ENCODE measurements around the gene STK38.

DNA sequence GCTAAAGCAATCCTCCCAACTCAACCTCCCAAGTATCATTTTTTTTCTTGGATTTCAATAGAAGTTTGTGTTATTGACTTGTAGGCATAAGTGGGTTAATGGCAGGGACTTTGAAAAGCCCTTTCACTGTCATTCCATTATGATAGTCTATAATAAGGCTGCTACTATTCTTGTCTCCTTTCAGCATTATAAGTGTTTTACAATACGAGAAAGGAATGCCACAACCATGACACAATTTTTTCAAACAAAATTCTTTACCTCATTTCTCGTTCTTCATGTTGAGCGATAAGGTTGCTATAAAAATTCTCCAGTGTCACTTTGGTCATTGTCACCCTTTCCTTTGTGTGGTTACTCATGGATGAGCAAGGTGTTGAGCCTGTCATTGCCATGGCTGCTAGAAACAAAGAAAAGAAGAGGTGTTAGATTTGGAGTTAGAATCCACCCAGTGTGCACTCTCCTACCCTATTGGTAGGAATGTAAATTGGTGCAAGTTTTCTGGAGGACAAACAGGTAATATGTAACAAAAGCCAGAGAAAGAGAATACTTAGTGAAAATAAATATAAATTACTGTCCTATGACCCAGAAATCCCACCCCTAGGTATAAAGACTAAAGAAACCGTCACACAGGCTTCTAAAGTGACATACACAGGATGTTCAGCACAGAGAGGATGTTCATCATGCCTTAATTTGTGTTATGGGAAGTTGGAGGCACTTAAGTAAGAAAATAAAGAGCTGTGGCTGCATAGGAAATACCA, 7.3 kb downstream of the STK38 start:
- TF ChIP-seq, protein P1, sequence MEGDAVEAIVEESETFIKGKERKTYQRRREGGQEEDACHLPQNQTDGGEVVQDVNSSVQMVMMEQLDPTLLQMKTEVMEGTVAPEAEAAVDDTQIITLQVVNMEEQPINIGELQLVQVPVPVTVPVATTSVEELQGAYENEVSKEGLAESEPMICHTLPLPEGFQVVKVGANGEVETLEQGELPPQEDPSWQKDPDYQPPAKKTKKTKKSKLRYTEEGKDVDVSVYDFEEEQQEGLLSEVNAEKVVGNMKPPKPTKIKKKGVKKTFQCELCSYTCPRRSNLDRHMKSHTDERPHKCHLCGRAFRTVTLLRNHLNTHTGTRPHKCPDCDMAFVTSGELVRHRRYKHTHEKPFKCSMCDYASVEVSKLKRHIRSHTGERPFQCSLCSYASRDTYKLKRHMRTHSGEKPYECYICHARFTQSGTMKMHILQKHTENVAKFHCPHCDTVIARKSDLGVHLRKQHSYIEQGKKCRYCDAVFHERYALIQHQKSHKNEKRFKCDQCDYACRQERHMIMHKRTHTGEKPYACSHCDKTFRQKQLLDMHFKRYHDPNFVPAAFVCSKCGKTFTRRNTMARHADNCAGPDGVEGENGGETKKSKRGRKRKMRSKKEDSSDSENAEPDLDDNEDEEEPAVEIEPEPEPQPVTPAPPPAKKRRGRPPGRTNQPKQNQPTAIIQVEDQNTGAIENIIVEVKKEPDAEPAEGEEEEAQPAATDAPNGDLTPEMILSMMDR (IDR thresholded peaks at IDR 0.05), result no peak
- no peak for TF ChIP-seq POLR2AphosphoS5 (IDR thresholded peaks at IDR 0.05)
- TF ChIP-seq POLR2A (IDR thresholded peaks at IDR 0.05), result no peak
- no peak for TF ChIP-seq EP300 (IDR thresholded peaks at IDR 0.05)
